Neural progenitor cell (in vitro differentiated cells): ENCODE results near the gene FGFR3. TPM values are rescaled to one million over a fixed set of nuclear protein-coding genes. Genes with fewer than 3 reads are reported as not detected.

Experiments
- DNase-seq: peaks from one replicate; pipeline ENCODE4 v3.0.0-alpha.2; 2016; ENCODE audit warnings: low spot score
- H2AFZ ChIP-seq: fragments of 200-600 bp; sonication (generic); replicated peaks from 2 replicates; pipeline ENCODE4 v1.6.1; 2016; ENCODE audit warnings: antibody characterized with exemption
- H3F3A ChIP-seq: fragments of 200-600 bp; sonication (generic); 2 replicates; pipeline ENCODE4 v1.6.1; 2016; ENCODE audit warnings: antibody characterized with exemption, low read depth
- H3K27ac ChIP-seq: fragments of 200-600 bp; sonication (generic); 2 replicates; pipeline ENCODE4 v1.5.1; 2016; ENCODE audit warnings: mild to moderate bottlenecking
- H3K27me3 ChIP-seq: fragments of 200-600 bp; sonication (generic); 2 replicates; pipeline ENCODE4 v1.6.1; 2016; ENCODE audit warnings: mild to moderate bottlenecking, moderate library complexity
- H3K36me3 ChIP-seq: fragments of 200-600 bp; sonication (generic); 2 replicates; pipeline ENCODE4 v1.5.1; 2016
- H3K4me1 ChIP-seq: fragments of 200-600 bp; sonication (generic); 2 replicates; pipeline ENCODE4 v1.6.1; 2016; ENCODE audit warnings: mixed run types
- H3K4me2 ChIP-seq: fragments of 200-600 bp; sonication (generic); 2 replicates; pipeline ENCODE4 v1.6.1; 2016
- H3K4me3 ChIP-seq: fragments of 200-600 bp; sonication (generic); 2 replicates; pipeline ENCODE4 v1.5.1; 2016
- H3K79me2 ChIP-seq: fragments of 200-600 bp; sonication (generic); 2 replicates; pipeline ENCODE4 v1.6.1; 2016; ENCODE audit warnings: low read depth
- H3K9ac ChIP-seq: fragments of 200-600 bp; sonication (generic); 2 replicates; pipeline ENCODE4 v1.6.1; 2016
- H3K9me3 ChIP-seq: fragments of 200-600 bp; sonication (generic); 2 replicates; pipeline ENCODE4 v1.5.1; 2016; ENCODE audit warnings: low read depth
- H4K20me1 ChIP-seq: fragments of 200-600 bp; sonication (generic); 2 replicates; pipeline ENCODE4 v1.6.1; 2016; ENCODE audit warnings: low read depth
- H3K27ac Mint-ChIP-seq: 3 replicates; pipeline ENCODE4 v1.8.0; 2021; ENCODE audit warnings: mixed read lengths
- H3K27me3 Mint-ChIP-seq: 2 replicates; pipeline ENCODE4 v1.8.0; 2022; ENCODE audit warnings: low read depth, mild to moderate bottlenecking, inconsistent platforms, moderate library complexity, mixed read lengths; ENCODE audit not compliant: insufficient read depth
- H3K36me3 Mint-ChIP-seq: 3 replicates; pipeline ENCODE4 v1.8.0; 2021; ENCODE audit warnings: mixed read lengths
- H3K4me1 Mint-ChIP-seq: 3 replicates; pipeline ENCODE4 v1.8.0; 2021; ENCODE audit warnings: mixed read lengths
- H3K4me3 Mint-ChIP-seq: 3 replicates; pipeline ENCODE4 v1.8.0; 2021; ENCODE audit warnings: mild to moderate bottlenecking, moderate library complexity, mixed read lengths
- H3K9me3 Mint-ChIP-seq: 3 replicates; pipeline ENCODE4 v1.8.0; 2020; ENCODE audit warnings: mixed read lengths
- CTCF ChIP-seq: fragments of 200-600 bp; sonication (generic); IDR thresholded peaks from 2 replicates; pipeline ENCODE4 v1.5.1; 2017; ENCODE audit warnings: antibody characterized with exemption, mild to moderate bottlenecking
- EZH2 ChIP-seq: fragments of 200-600 bp; sonication (generic); IDR thresholded peaks from 2 replicates; pipeline ENCODE4 v1.6.1; 2017; ENCODE audit warnings: antibody characterized with exemption, mild to moderate bottlenecking, moderate library complexity
- EZH2phosphoT487 ChIP-seq: fragments of 200-600 bp; sonication (generic); IDR thresholded peaks from 2 replicates; pipeline ENCODE4 v1.6.1; 2017; ENCODE audit warnings: antibody characterized with exemption
- total RNA-seq: library from RNA; depleted of rRNA; stranded (reverse); fragments of >200 nt; gene quantifications from 2 replicates; pipeline ENCODE4 v1.2.3, GENCODE V29; 2015; ENCODE audit warnings: low replicate concordance

FGFR3 gene
- total RNA-seq, 1 donor from 2014 or later = 4.8 TPM

DNA sequence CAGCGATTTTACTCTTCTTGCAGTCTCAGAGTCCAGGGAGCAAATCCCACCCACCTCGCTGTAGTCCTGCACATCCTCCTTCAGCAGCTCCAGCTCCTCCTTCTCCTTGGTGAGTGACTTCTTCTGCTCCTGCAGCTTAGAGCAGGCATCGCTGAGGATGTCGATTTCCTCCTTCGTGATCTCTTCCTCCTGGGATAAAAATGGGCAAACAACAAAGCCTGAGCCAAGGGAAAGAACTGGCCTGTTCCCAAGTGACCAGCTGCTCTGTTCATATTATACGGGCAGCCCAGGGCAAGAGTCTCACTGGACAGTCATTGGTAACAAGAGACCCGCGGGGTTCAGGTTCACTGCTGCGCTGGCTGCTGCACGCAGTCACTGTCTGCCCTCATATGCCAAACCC, 26.2 kb downstream of the FGFR3 start:
- Histone ChIP-seq H4K20me1 (no peaks in the 10 kb centered on the region), H3K9me3 (no peaks in the 10 kb centered on the region), H3K27ac (no peak overlapping the region), H3K27me3 (no peaks in the 10 kb centered on the region), H3K9ac (no peak overlapping the region), H3K4me2 (no peak overlapping the region), H2AFZ (no peak overlapping the region), H3K4me3 (no peak overlapping the region), H3K36me3 (no peaks in the 10 kb centered on the region), H3F3A (no peaks in the 10 kb centered on the region), H3K79me2 (no peaks in the 10 kb centered on the region), H3K4me1 (no peaks in the 10 kb centered on the region)
- Mint-ChIP-seq H3K27me3 (no peaks in the 10 kb centered on the region), H3K36me3 (peaks cover 10% of the 10 kb centered on the region), H3K9me3 (no peaks in the 10 kb centered on the region), H3K4me3 (peak overlapping the region; percentile 55), H3K4me1 (no peaks in the 10 kb centered on the region), H3K27ac (no peak overlapping the region)
- no peak for TF ChIP-seq EZH2phosphoT487
- TF ChIP-seq CTCF = no peak
- no peak for TF ChIP-seq EZH2
- DNase-seq = no peak

DNA sequence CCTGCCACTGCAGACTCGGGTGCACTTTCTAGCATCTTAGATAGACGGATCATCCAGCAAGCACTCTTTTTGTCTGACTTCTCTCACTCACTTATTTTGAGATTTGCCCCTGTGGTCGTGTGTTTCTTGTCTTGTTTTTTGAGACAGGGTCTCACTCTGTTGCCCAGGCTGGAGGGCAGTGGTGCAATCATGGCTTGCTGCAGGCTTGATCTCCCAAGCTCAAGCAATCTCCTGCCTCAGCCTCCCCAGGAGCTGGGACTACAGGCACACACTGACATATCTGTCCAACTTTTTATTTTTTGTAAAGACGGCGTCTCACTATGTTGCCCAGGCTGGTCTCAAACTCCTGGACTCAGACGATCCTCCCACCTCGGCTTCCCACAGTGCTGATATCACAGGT, 26.7 kb downstream of the FGFR3 start:
- no peaks in the 10 kb centered on the region for H3K79me2 ChIP-seq
- H4K20me1 ChIP-seq = no peaks in the 10 kb centered on the region
- H3K4me2 ChIP-seq = no peak overlapping the region
- Mint-ChIP-seq H3K4me3 (peak overlapping the region; percentile 55), H3K4me1 (no peaks in the 10 kb centered on the region), H3K9me3 (no peaks in the 10 kb centered on the region), H3K27ac (peak overlapping the region; percentile 60), H3K36me3 (peaks cover 10% of the 10 kb centered on the region), H3K27me3 (no peaks in the 10 kb centered on the region)
- H3K27ac ChIP-seq = no peak overlapping the region
- no peaks in the 10 kb centered on the region for H3F3A ChIP-seq
- no peaks in the 10 kb centered on the region for H3K36me3 ChIP-seq
- no peaks in the 10 kb centered on the region for H3K9me3 ChIP-seq
- DNase-seq = no peak
- no peak overlapping the region for H3K9ac ChIP-seq
- H3K27me3 ChIP-seq = no peaks in the 10 kb centered on the region
- H2AFZ ChIP-seq = no peak overlapping the region
- H3K4me1 ChIP-seq = no peaks in the 10 kb centered on the region
- no peak overlapping the region for H3K4me3 ChIP-seq
- no peak for TF ChIP-seq EZH2phosphoT487
- no peak for TF ChIP-seq CTCF
- no peak for TF ChIP-seq EZH2

DNA sequence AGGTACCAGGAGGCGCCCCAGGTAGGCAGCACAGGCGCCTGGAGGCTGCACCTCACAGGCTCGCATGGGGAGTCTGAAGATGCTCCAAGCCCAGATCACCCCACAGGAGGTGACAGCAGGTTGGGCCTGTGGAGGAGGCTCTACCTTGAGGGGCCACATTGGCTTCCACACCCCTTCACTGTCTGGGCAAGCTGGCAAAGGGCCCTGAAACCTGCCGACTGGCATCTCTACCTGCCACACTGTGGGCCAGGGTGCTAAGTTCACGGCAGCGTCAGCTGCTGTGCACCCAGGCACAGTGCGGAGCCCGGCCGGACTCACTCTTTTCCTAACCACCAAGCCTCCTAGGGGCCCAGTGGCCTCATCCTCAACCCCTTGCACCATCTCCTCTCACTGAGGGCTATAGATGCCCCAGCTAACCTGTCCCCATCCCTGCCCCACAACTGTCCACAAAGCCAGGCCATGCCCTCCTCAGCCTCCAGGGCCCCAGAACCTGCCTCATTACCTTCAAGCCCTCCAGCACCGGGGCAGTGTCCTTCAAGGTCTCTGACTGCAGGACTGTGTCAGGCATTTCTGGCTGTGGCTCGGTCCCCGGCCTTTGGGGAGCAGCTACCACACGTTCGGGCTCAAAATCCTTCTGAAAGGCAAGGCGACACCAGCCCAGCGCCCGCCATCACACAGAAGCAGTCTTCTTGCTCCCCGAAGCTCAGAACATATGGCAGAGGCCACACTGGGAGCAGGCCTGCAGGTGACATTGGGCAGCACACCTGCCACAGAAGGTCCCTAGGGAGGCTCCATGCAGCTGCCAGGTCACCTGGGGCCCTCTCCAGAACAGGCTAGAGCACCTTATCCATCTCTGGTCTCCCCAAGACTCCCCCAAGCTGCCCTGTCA, 28.8 kb downstream of the FGFR3 start:
- no peak overlapping the region for H2AFZ ChIP-seq
- no peak overlapping the region for H3K4me3 Mint-ChIP-seq
- H3K9me3 Mint-ChIP-seq = no peaks in the 10 kb centered on the region
- no peak for TF ChIP-seq CTCF
- TF ChIP-seq EZH2phosphoT487 = no peak
- no peak for TF ChIP-seq EZH2
- H3K36me3 ChIP-seq = no peaks in the 10 kb centered on the region
- H3K4me3 ChIP-seq = no peak overlapping the region
- H3K36me3 Mint-ChIP-seq = peaks cover 21% of the 10 kb centered on the region
- no peaks in the 10 kb centered on the region for H3K79me2 ChIP-seq
- DNase-seq = no peak
- no peaks in the 10 kb centered on the region for H3K9me3 ChIP-seq
- no peaks in the 10 kb centered on the region for H3K27me3 ChIP-seq
- no peak overlapping the region for H3K27ac ChIP-seq
- no peak overlapping the region for H3K27ac Mint-ChIP-seq
- peaks cover 5% of the 10 kb centered on the region for H3K27me3 Mint-ChIP-seq
- peaks cover 11% of the 10 kb centered on the region for H3K4me1 Mint-ChIP-seq
- H3K4me2 ChIP-seq = no peak overlapping the region
- H3F3A ChIP-seq = peaks cover 4% of the 10 kb centered on the region
- no peaks in the 10 kb centered on the region for H4K20me1 ChIP-seq
- H3K9ac ChIP-seq = no peak overlapping the region
- peaks cover 3% of the 10 kb centered on the region for H3K4me1 ChIP-seq
